Loucy (cell line): ENCODE data around the gene ZNF708.

Experiments
- H2AFZ ChIP-seq: fragments of 200-600 bp; sonication (generic); 2 replicates; pipeline ENCODE4 v1.6.0; 2016; ENCODE audit warnings: antibody characterized with exemption, mild to moderate bottlenecking, low read length, moderate library complexity
- H3F3A ChIP-seq: fragments of 200-600 bp; 2 replicates; pipeline ENCODE4 v1.6.0; 2016; ENCODE audit warnings: antibody characterized with exemption, low read depth, mild to moderate bottlenecking
- H3K27me3 ChIP-seq: fragments of 200-600 bp; sonication (generic); 2 replicates; pipeline ENCODE4 v1.6.1; 2014; ENCODE audit warnings: low read length, mild to moderate bottlenecking; ENCODE audit not compliant: insufficient read depth, poor library complexity, severe bottlenecking
- H3K36me3 ChIP-seq: fragments of 200-600 bp; sonication (generic); 2 replicates; pipeline ENCODE4 v1.6.1; 2016; ENCODE audit warnings: low read length; ENCODE audit not compliant: insufficient read depth
- H3K4me1 ChIP-seq: fragments of 200-600 bp; sonication (generic); 2 replicates; pipeline ENCODE4 v1.5.1; 2014; ENCODE audit warnings: low read length, mild to moderate bottlenecking; ENCODE audit not compliant: insufficient read depth, poor library complexity, severe bottlenecking
- H3K4me2 ChIP-seq: fragments of 200-600 bp; sonication (generic); 2 replicates; pipeline ENCODE4 v1.6.0; 2014; ENCODE audit warnings: antibody characterized with exemption, low read length, low read depth, mild to moderate bottlenecking; ENCODE audit not compliant: poor library complexity, severe bottlenecking
- H3K4me3 ChIP-seq: fragments of 200-600 bp; sonication (generic); 2 replicates; pipeline ENCODE4 v1.5.1; 2014; ENCODE audit warnings: low read length, mild to moderate bottlenecking, mixed read lengths; ENCODE audit not compliant: poor library complexity, severe bottlenecking
- H3K79me2 ChIP-seq: fragments of 200-600 bp; sonication (generic); 2 replicates; pipeline ENCODE4 v1.6.1; 2014; ENCODE audit warnings: low read length; ENCODE audit not compliant: insufficient read depth
- H3K9ac ChIP-seq: fragments of 200-600 bp; sonication (generic); 2 replicates; pipeline ENCODE4 v1.6.0; 2014; ENCODE audit warnings: mild to moderate bottlenecking, low read depth, low read length, moderate library complexity; ENCODE audit not compliant: poor library complexity, severe bottlenecking
- H3K9me2 ChIP-seq: fragments of 200-600 bp; sonication (generic); replicated peaks from 2 replicates; pipeline ENCODE4 v1.6.1; 2016; ENCODE audit warnings: low read depth, low read length, mixed read lengths
- H3K9me3 ChIP-seq: fragments of 200-600 bp; sonication (generic); 2 replicates; pipeline ENCODE4 v1.6.1; 2014; ENCODE audit warnings: mild to moderate bottlenecking, antibody characterized with exemption, low read length, low read depth; ENCODE audit not compliant: insufficient read depth
- H4K20me1 ChIP-seq: fragments of 200-600 bp; sonication (generic); 2 replicates; pipeline ENCODE4 v1.6.0; 2014; ENCODE audit warnings: antibody characterized with exemption, low read length, mild to moderate bottlenecking; ENCODE audit not compliant: insufficient read depth, poor library complexity, severe bottlenecking
- CTCF ChIP-seq: fragments of 200-600 bp; sonication (generic); conservative IDR thresholded peaks from 2 replicates; pipeline ENCODE4 v1.5.1; 2014; ENCODE audit warnings: mild to moderate bottlenecking, antibody characterized with exemption, low read length
- EZH2phosphoT487 ChIP-seq: fragments of 200-600 bp; IDR thresholded peaks from 2 replicates; pipeline ENCODE4 v1.6.1; 2018; ENCODE audit warnings: antibody characterized with exemption, mild to moderate bottlenecking, moderate library complexity, borderline replicate concordance

Gene ZNF708

DNA sequence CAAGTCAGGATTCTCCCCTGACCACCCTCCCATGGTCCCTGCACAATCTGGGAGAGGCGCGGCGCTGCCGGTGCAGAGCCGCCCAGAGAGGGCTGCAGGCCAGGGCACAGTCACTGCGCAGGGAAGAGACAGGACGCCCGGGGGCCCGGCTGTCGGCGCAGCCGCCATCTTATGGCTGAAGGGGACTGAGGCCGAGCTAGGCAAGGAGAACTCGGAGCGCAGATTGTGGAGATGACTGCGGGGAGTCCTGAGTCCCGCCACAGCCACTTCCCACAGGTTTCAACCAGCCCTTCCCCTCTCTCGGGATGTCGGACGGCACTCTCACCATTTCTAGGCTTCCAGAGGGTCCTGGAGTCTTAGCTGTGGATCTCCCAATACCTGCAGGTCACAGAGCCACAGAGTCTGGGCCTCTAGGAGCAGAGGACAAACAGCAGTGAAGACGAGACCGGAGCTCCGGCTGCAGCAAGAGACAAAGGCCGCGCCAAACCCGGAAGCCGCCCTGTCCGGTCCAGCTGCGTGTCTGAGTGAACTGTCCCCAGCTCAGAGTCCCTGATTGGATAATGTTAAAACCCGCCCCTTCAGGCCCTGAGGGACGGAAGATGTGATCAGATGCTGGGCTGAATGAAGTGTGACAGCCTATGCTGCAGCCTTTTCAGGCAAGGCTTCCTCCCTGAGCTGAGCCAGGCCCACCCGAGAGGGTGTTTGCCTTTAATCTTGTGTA, at the start of gene ZNF708:
Gene ZNF708, minus strand, starts transcription at position 526 of the 721 bp plus-strand sequence. Its CDS starts 198 bp downstream, at position 328.
- H3K9me3 ChIP-seq: no peaks in the 10 kb centered on the region; the same call in 1 of the 2 replicates
- no peaks in the 10 kb centered on the region for H3F3A ChIP-seq
- H3K9me2 ChIP-seq: no peaks in the 10 kb centered on the region
- H3K4me1 ChIP-seq: peaks cover 19% of the 10 kb centered on the region
- H3K9ac ChIP-seq: peak within 1 kb of the TSS; percentile 87
- H4K20me1 ChIP-seq: peaks cover 13% of the 10 kb centered on the region
- peaks cover 48% of the 10 kb centered on the region for H3K79me2 ChIP-seq
- H3K27me3 ChIP-seq: no peaks in the 10 kb centered on the region
- H3K36me3 ChIP-seq: no peaks in the 10 kb centered on the region
- peak within 1 kb of the TSS; percentile 88 for H2AFZ ChIP-seq
- TF ChIP-seq CTCF (no peak), EZH2phosphoT487 (no peak)
- peak within 1 kb of the TSS; percentile 84 for H3K4me2 ChIP-seq
- H3K4me3 ChIP-seq: peak within 1 kb of the TSS; percentile 81

DNA sequence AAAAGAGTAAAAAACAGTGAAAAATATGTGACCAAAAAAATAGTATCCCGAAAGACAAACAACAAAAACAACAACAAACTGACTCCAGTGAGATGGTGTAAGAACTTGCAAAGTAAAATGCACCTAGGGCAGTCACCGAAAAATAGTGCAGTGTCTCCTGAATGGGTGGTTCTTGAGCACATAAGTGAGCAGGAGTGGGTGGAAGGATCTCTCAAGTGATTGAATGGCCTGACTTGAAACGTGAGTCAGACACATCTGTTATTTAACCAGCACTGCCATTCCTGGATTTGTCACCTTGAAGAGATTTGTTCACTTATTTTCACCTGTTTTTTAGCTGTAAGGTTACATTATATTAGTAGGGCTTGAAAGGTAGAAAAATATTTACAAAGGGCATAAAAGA, 33.1 kb upstream of the ZNF708 start:
- H2AFZ ChIP-seq: no peak overlapping the region
- H3K79me2 ChIP-seq: peaks cover 78% of the 10 kb centered on the region
- H3K36me3 ChIP-seq: peaks cover 29% of the 10 kb centered on the region; the same call in 1 of the 2 replicates
- no peak overlapping the region for H3K9ac ChIP-seq
- no peaks in the 10 kb centered on the region for H3K9me3 ChIP-seq
- H4K20me1 ChIP-seq: peaks cover 36% of the 10 kb centered on the region
- peak overlapping the region; percentile 51 for H3K4me3 ChIP-seq
- H3K4me2 ChIP-seq: peak overlapping the region; percentile 65
- no peaks in the 10 kb centered on the region for H3F3A ChIP-seq
- TF ChIP-seq CTCF (no peak), EZH2phosphoT487 (no peak)
- H3K27me3 ChIP-seq: no peaks in the 10 kb centered on the region
- H3K4me1 ChIP-seq: peaks cover 24% of the 10 kb centered on the region
- H3K9me2 ChIP-seq: no peaks in the 10 kb centered on the region

DNA sequence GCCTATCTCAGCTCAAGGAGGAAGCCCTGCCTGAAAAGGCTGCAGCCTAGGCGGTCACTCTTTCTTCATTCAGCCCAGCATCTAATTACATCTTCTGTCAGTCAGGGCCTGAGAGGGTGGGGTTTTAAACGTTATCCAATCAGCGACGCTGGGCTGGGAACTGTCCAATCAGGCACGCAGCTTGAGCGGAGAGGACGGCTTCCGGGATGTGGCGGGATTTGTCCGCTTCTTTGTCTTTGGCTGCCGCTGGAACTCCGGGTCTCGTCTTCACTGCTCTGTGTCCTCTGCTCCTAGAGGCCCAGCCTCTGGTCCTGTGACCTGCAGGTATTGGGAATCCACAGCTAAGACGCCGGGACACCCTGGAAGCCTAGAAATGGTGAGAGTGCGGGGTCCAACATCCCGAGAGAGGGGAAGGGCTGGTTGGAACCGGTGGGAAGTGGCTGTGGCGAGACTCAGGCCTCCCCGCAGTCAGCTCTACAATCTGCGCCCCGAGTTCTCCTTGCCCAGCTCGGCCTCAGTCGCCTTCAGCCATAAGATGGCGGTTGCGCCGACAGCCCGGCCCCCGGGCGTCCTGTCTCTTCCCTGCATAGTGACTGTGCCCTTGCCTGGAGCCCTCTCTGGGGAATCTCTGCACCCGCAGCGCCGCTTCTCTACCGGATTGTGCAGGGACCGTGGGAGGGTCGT, 29.7 kb upstream of the ZNF708 start, which contains the start of gene ZNF738:
Gene ZNF738, plus strand, starts transcription at position 233 of the 684 bp plus-strand sequence. Its CDS starts 141 bp downstream, at position 374.
- peaks cover 11% of the 10 kb centered on the region; the same call in 1 of the 2 replicates for H3K36me3 ChIP-seq
- no peaks in the 10 kb centered on the region for H3K27me3 ChIP-seq
- H2AFZ ChIP-seq: peak within 1 kb of the TSS; percentile 83
- H3F3A ChIP-seq: no peaks in the 10 kb centered on the region
- H3K9ac ChIP-seq: peak within 1 kb of the TSS; percentile 89
- H3K4me1 ChIP-seq: peaks cover 21% of the 10 kb centered on the region
- no peaks in the 10 kb centered on the region for H3K9me3 ChIP-seq
- H3K4me3 ChIP-seq: peak within 1 kb of the TSS; percentile 99
- H4K20me1 ChIP-seq: peaks cover 18% of the 10 kb centered on the region
- no peaks in the 10 kb centered on the region for H3K9me2 ChIP-seq
- H3K79me2 ChIP-seq: peaks cover 47% of the 10 kb centered on the region
- TF ChIP-seq CTCF: no peak
- TF ChIP-seq EZH2phosphoT487: no peak
- H3K4me2 ChIP-seq: peak within 1 kb of the TSS; percentile 95
